ENCODE measurements around the gene CRYGA.
"Not testable (repeated sequence)": the region's sequence is repeated elsewhere in the genome, so short reads cannot be mapped to it uniquely, and the experiment has no call there.

CRYGA gene

DNA sequence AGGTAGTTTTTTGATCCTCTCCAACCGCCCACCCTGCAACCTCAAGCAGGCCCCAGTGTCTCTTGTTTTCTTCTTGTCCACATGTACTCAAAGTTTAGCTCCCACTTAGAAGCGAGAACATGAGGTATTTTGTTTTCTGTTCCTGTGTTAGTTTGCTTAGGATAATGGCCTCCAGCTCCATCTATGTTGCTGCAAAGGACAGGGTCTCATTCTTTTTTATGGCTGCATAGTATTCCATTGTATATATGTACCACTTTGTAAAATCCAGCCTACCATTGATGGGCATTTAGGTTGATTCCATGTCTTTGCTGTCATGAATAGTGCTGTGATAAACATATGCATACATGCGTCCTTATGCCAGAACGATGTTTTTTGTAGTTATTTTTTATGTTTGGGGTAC lies 36.3 kb downstream of the CRYGA start:
- DNase-seq (ENCODE audit: low spot score): no peak
- no peak for FAIRE-seq

- DNase-seq (ENCODE audit: low spot score) (no peak), FAIRE-seq (no peak)
Measured at GRCh38 chr2:208125251-208125650, 38.1 kb downstream of the CRYGA start.

DNA sequence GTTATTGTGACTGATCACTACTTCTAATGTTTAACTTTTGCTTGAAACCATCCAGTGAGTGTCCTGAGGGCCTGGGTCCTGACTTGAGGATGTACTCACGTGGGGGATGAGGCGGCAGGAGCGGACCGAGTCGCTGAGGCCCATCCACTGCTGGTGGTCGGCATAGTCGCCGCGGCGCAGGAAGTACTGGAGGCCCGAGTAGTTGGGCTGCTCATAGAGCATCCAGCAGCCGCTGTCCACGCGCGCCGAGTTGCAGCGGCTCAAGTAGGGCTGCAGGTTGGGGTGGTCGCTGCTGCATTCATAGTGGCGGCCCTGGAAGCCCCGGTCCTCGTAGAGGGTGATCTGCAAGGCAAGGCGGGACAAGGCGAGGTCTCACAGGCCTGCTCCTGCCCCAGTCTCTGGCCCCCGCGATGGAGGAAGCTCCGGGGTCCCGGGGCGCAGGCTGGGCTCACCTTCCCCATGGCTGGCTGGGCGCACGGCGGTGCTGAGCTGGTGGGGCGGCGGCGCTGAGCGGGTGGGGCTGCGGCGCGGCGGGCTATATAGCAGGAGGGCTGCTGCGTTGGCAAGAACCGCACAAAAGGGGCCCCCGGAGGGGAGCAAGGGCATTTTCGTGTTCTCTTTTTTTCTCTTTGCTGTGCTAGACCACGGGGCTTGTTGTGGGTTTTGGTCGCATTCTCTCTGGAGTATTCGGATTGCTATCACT lies 39.2 kb downstream of the CRYGA start, which contains the start of gene CRYGD:
Gene CRYGD (minus strand): TSS at position 512 of the 703 bp plus-strand sequence. CDS start 51 bp downstream, at position 461.
- DNase-seq (ENCODE audit: low spot score); FAIRE-seq: not testable (repeated sequence)

DNA sequence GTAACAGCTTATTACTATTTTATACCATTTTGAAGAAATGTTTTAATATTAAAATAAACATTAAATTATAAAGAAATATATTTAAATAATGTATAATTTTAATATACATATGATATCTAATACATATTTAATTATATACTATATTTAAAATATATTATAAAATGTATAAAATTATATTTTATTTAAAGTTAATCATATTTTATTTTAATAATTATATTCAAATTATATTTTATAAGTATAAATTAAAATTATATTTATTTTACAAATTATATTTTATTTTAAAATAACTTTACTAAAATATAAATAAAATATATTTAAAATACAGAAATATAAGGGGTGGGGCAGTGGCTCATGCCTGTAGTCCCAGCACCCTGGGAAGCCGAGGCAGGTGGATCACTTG lies 41.1 kb downstream of the CRYGA start:
- DNase-seq (ENCODE audit: low spot score) (no peak), FAIRE-seq (no peak)

GRCh38 chr2:208118918-208119317 lies 44.5 kb downstream of the CRYGA start:
- DNase-seq (ENCODE audit: low spot score) (no peak), FAIRE-seq (no peak)

- not testable (repeated sequence) for FAIRE-seq; DNase-seq (ENCODE audit: low spot score)
Measured at GRCh38 chr2:208117390-208117789, 46.0 kb downstream of the CRYGA start.

GRCh38 chr2:208112969-208113368 lies 50.4 kb downstream of the CRYGA start:
- DNase-seq (ENCODE audit: low spot score) (no peak), FAIRE-seq (no peak)

- DNase-seq (ENCODE audit: low spot score); FAIRE-seq: not testable (repeated sequence)
Measured at GRCh38 chr2:208112273-208112745, 51.1 kb downstream of the CRYGA start.

All from urothelium cell line (cell line).